GM08714 (cell line): ENCODE results near the gene ABR.

ENCODE experiments used
- H3K4me3 ChIP-seq: fragments of 200-500 bp; sonication (Bioruptor generic); 2 replicates; pipeline ENCODE4 v1.5.1; 2014; ENCODE audit warnings: mild to moderate bottlenecking, low read length, inconsistent platforms
- ZNF274 ChIP-seq: IDR thresholded peaks from 2 replicates; pipeline ENCODE4 v1.6.1; 2012; ENCODE audit warnings: mild to moderate bottlenecking, low read depth, low read length

The ABR gene

GRCh38 chr17:954431-955164 lies 225.2 kb downstream of the ABR start:
- no peak for TF ChIP-seq ZNF274
- no peak overlapping the region for H3K4me3 ChIP-seq

GRCh38 chr17:953767-954166 lies 226.0 kb downstream of the ABR start:
- no peak overlapping the region for H3K4me3 ChIP-seq
- TF ChIP-seq ZNF274 = no peak
